MM.1S (cell line): ENCODE data around the gene MAPK10.
"Not testable (repeated sequence)": the region's sequence is repeated elsewhere in the genome, so short reads cannot be mapped to it uniquely, and the experiment has no call there.

Experiments used
- DNase-seq: peaks from one replicate; pipeline ENCODE4 v3.0.0-alpha.2; 2015
- H2AFZ ChIP-seq: fragments of 300-600 bp; sonication (generic); 2 replicates; pipeline ENCODE4 v1.6.0; 2016; ENCODE audit warnings: antibody characterized with exemption, low read length
- H3F3A ChIP-seq: fragments of 300-600 bp; sonication (generic); 2 replicates; pipeline ENCODE4 v1.6.1; 2016; ENCODE audit warnings: mild to moderate bottlenecking, antibody characterized with exemption, low read length, moderate library complexity, mixed read lengths; ENCODE audit not compliant: insufficient read depth
- H3K27ac ChIP-seq: fragments of 300-600 bp; sonication (generic); 2 replicates; pipeline ENCODE4 v1.5.1; 2016; ENCODE audit warnings: mild to moderate bottlenecking, low read length
- H3K27me3 ChIP-seq: fragments of 300-600 bp; sonication (generic); replicated peaks from 2 replicates; pipeline ENCODE4 v1.6.0; 2016; ENCODE audit warnings: low read length; ENCODE audit not compliant: insufficient read depth
- H3K36me3 ChIP-seq: fragments of 300-600 bp; sonication (generic); replicated peaks from 2 replicates; pipeline ENCODE4 v1.6.1; 2016; ENCODE audit warnings: mild to moderate bottlenecking, low read length, mixed read lengths; ENCODE audit not compliant: insufficient read depth
- H3K4me1 ChIP-seq: fragments of 300-600 bp; sonication (generic); 2 replicates; pipeline ENCODE4 v1.6.1; 2016; ENCODE audit warnings: low read length, mixed read lengths
- H3K4me2 ChIP-seq: fragments of 300-600 bp; sonication (generic); 2 replicates; pipeline ENCODE4 v1.6.0; 2016; ENCODE audit warnings: low read depth, low read length
- H3K4me3 ChIP-seq: fragments of 300-600 bp; sonication (generic); 2 replicates; pipeline ENCODE4 v1.5.1; 2016; ENCODE audit warnings: low read length, mixed read lengths
- H3K79me2 ChIP-seq: fragments of 300-600 bp; sonication (generic); 2 replicates; pipeline ENCODE4 v1.6.1; 2016; ENCODE audit warnings: mixed run types, low read length, mixed read lengths
- H3K9ac ChIP-seq: fragments of 300-600 bp; sonication (generic); 2 replicates; pipeline ENCODE4 v1.6.1; 2016; ENCODE audit warnings: low read length, mixed read lengths
- H3K9me2 ChIP-seq: fragments of 300-600 bp; sonication (generic); replicated peaks from 2 replicates; pipeline ENCODE4 v1.6.1; 2016; ENCODE audit warnings: mild to moderate bottlenecking, low read length, mixed read lengths; ENCODE audit not compliant: insufficient read depth
- H3K9me3 ChIP-seq: fragments of 300-600 bp; sonication (generic); replicated peaks from 2 replicates; pipeline ENCODE4 v1.6.1; 2016; ENCODE audit warnings: mild to moderate bottlenecking, low read length, mixed read lengths; ENCODE audit not compliant: insufficient read depth
- H4K20me1 ChIP-seq: fragments of 300-600 bp; sonication (generic); 2 replicates; pipeline ENCODE4 v1.6.1; 2016; ENCODE audit warnings: mild to moderate bottlenecking, low read length, moderate library complexity, mixed read lengths; ENCODE audit not compliant: insufficient read depth
- EZH2 ChIP-seq: fragments of 300-600 bp; sonication (generic); optimal IDR thresholded peaks from 2 replicates; pipeline ENCODE3; 2017; ENCODE audit warnings: low read depth, mild to moderate bottlenecking, antibody characterized with exemption, low read length, mixed read lengths
- EZH2phosphoT487 ChIP-seq: fragments of 300-600 bp; sonication (generic); IDR thresholded peaks from 2 replicates; pipeline ENCODE4 v1.6.1; 2018; ENCODE audit warnings: antibody characterized with exemption, low read length
- TF ChIP-seq, protein P1 (sequence below): fragments of 300-600 bp; sonication (generic); IDR thresholded peaks from 2 replicates; pipeline ENCODE4 v1.5.1; 2016; ENCODE audit warnings: antibody characterized with exemption, low read length, mixed read lengths

MAPK10 gene

DNA sequence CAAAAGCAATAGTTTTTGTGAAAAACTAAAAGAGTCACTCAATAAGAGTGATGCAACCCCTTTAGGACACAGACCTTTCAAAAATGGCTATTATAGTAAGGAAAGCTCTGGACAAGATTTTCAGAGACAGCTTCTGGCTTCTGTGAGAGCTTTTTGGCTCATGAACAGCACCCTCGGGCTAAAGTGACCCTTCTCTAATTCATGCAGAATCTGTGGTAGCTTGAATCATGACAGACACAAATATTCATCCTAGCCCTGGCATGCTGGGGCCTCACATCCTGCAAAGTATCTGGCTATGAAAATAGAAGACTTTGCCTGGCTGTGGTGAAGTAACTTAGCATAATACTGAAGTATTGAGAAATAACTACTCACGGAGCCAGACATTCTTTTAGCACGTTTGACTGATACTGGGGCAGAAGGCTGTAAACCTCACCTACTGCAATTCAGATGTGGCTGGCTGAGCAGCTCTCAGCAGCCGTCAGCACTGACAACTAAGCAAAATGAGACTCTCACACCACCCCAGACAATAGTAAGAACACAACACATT lies 327.3 kb downstream of the MAPK10 start:
- Histone ChIP-seq H3K27ac (no peak overlapping the region), H2AFZ (no peak overlapping the region), H3K4me2 (no peak overlapping the region)

DNA sequence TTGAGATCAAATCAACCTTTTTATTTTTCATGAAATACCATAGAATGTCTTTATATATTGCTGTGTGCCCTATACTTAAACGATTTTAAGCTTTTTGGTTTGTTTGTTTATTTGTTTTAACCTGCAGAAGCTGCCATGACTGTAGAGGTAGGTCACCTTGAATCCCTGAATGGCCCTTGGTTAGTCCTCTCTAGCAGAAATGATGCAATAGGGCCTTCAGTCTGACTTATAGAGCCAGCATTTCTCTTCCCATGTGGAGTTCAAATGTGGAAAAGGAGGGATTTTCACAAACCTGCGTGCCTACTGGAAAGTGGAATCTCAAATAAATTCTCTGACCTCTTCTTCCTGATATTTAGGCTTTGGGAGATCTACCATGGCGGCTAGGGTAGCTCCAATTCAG lies 327.9 kb downstream of the MAPK10 start:
- H3K4me2 ChIP-seq = no peak overlapping the region
- no peaks in the 10 kb centered on the region for H3K36me3 ChIP-seq
- H3K9me2 ChIP-seq = no peaks in the 10 kb centered on the region
- TF ChIP-seq EZH2 (no peak), EZH2phosphoT487 (no peak)
- TF ChIP-seq, protein P1, sequence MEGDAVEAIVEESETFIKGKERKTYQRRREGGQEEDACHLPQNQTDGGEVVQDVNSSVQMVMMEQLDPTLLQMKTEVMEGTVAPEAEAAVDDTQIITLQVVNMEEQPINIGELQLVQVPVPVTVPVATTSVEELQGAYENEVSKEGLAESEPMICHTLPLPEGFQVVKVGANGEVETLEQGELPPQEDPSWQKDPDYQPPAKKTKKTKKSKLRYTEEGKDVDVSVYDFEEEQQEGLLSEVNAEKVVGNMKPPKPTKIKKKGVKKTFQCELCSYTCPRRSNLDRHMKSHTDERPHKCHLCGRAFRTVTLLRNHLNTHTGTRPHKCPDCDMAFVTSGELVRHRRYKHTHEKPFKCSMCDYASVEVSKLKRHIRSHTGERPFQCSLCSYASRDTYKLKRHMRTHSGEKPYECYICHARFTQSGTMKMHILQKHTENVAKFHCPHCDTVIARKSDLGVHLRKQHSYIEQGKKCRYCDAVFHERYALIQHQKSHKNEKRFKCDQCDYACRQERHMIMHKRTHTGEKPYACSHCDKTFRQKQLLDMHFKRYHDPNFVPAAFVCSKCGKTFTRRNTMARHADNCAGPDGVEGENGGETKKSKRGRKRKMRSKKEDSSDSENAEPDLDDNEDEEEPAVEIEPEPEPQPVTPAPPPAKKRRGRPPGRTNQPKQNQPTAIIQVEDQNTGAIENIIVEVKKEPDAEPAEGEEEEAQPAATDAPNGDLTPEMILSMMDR = no peak
- H3K27me3 ChIP-seq = no peaks in the 10 kb centered on the region
- H3K27ac ChIP-seq = no peak overlapping the region
- H3K4me3 ChIP-seq = no peak overlapping the region
- no peak overlapping the region for H3K9ac ChIP-seq
- no peaks in the 10 kb centered on the region for H3K9me3 ChIP-seq
- DNase-seq = no peak
- no peaks in the 10 kb centered on the region for H3F3A ChIP-seq
- H4K20me1 ChIP-seq = no peaks in the 10 kb centered on the region
- 0 out of 2 replicates have a peak, but pooled peaks cover 3% of the 10 kb centered on the region for H3K4me1 ChIP-seq
- H3K79me2 ChIP-seq = no peaks in the 10 kb centered on the region
- H2AFZ ChIP-seq = no peak overlapping the region

More for the DNA sequence above, 327.3 kb downstream of the MAPK10 start:
- Histone ChIP-seq H3K4me1 (0 out of 2 replicates have a peak, but pooled peaks cover 3% of the 10 kb centered on the region), H3K79me2 (no peaks in the 10 kb centered on the region), H3K9ac (no peak overlapping the region), H3K4me3 (no peak overlapping the region), H3K9me2 (no peaks in the 10 kb centered on the region), H3K27me3 (no peaks in the 10 kb centered on the region), H3K9me3 (no peaks in the 10 kb centered on the region), H3F3A (no peaks in the 10 kb centered on the region), H4K20me1 (no peaks in the 10 kb centered on the region), H3K36me3 (no peaks in the 10 kb centered on the region)
- TF ChIP-seq EZH2phosphoT487 (no peak), EZH2 (no peak)
- TF ChIP-seq, protein P1 = no peak
- no peak for DNase-seq

DNA sequence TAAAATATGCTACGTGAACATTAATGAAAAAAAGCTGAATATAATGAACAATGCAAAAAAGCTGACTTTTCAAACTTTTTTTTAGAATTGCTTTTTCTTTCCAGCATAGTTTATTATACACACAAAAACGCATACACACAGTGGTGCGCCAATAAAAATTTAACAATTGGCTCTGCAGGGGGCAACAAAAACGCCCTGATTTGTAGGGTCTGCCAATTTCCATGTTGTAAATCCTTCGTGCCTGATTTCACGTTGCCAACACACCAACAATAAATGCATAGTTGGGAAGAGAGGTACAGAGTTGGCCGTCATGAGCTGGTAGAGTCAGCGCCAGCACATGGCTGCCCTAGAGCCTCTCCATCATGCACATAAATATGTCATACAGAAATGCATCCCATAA lies 333.1 kb downstream of the MAPK10 start:
- Histone ChIP-seq H4K20me1 (no peaks in the 10 kb centered on the region), H3F3A (no peaks in the 10 kb centered on the region), H3K4me2 (no peak overlapping the region), H3K4me3 (no peak overlapping the region), H3K79me2 (no peaks in the 10 kb centered on the region), H3K9ac (no peak overlapping the region), H3K9me2 (no peaks in the 10 kb centered on the region), H3K27ac (no peak overlapping the region), H3K27me3 (no peaks in the 10 kb centered on the region), H3K9me3 (no peaks in the 10 kb centered on the region), H2AFZ (no peak overlapping the region), H3K36me3 (no peaks in the 10 kb centered on the region), H3K4me1 (no peaks in the 10 kb centered on the region)
- TF ChIP-seq EZH2phosphoT487 (no peak), EZH2 (no peak)
- TF ChIP-seq, protein P1 = no peak
- no peak for DNase-seq

DNA sequence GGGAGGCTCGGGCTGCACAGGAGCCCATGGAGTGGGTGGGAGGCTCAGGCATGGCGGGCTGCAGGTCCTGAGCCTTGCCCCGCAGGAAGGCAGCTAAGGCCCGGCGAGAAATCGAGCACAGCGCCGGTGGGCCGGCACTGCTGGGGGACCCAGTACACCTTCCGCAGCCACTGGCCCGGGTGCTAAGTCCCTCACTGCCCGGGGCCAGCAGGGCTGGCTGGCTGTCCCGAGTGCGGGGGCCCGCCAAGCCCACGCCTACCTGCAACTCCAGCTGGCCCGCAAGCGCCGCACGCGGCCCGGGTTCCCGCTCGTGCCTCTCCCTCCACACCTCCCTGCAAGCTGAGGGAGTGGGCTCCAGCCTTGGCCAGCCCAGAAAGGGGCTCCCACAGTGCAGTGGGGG lies 338.2 kb downstream of the MAPK10 start:
- not testable (repeated sequence) for H2AFZ ChIP-seq, H3K9me3 ChIP-seq, H3K27me3 ChIP-seq, H3K4me1 ChIP-seq, H3F3A ChIP-seq, H3K79me2 ChIP-seq, H3K4me3 ChIP-seq, DNase-seq, H3K4me2 ChIP-seq, H3K27ac ChIP-seq, H3K9me2 ChIP-seq, H4K20me1 ChIP-seq, H3K9ac ChIP-seq, H3K36me3 ChIP-seq
